Stimulated activated naive CD8-positive, alpha-beta T cell treated with anti-CD3 and anti-CD28 coated beads, Interleukin-15, Interleukin-2, amounts not matched to agents 100 U/mL and 50 U/mL, for 24 hours (primary cell): ENCODE data around the gene CDK19.

Experiments used
- ATAC-seq: fragments of 150-1000 bp; cut with Tn5 transposase; one replicate; pipeline ENCODE4 v1.10.0; 2021
- DNase-seq: peaks from one replicate; pipeline ENCODE4 v3.0.0; 2021

CDK19 gene

GRCh38 chr6:110658631-110659211, 156.5 kb downstream of the CDK19 start:
- ATAC-seq: no peak

GRCh38 chr6:110656492-110656891, 158.8 kb downstream of the CDK19 start:
- no peak for ATAC-seq
- DNase-seq: no peak

More at GRCh38 chr6:110658631-110659211, 156.5 kb downstream of the CDK19 start:
- no peak for DNase-seq

GRCh38 chr6:110655821-110656220, 159.4 kb downstream of the CDK19 start:
- DNase-seq (no peak), ATAC-seq (no peak)

GRCh38 chr6:110654096-110654820, 161.0 kb downstream of the CDK19 start:
- ATAC-seq (no peak), DNase-seq (no peak)

- DNase-seq (no peak), ATAC-seq (no peak)
These were observed 161.9 kb downstream of the CDK19 start for GRCh38 chr6:110653381-110653780.

- ATAC-seq (no peak), DNase-seq (no peak)
These were observed 162.7 kb downstream of the CDK19 start for GRCh38 chr6:110652520-110652919.

- ATAC-seq: no peak
- no peak for DNase-seq
These were observed 164.5 kb downstream of the CDK19 start for GRCh38 chr6:110650755-110651154.

- ATAC-seq (no peak), DNase-seq (no peak)
These were observed 165.6 kb downstream of the CDK19 start for GRCh38 chr6:110649704-110650103.

- DNase-seq (peak; percentile 6), ATAC-seq (no peak)
These were observed 168.0 kb downstream of the CDK19 start for GRCh38 chr6:110646951-110647910.

- no peak for ATAC-seq
These were observed 168.9 kb downstream of the CDK19 start for GRCh38 chr6:110646419-110646698.

GRCh38 chr6:110645685-110646418, 169.4 kb downstream of the CDK19 start:
- DNase-seq (no peak), ATAC-seq (no peak)

More at GRCh38 chr6:110646419-110646698, 168.9 kb downstream of the CDK19 start:
- DNase-seq: no peak

- no peak for DNase-seq
- ATAC-seq: no peak
These were observed 172.1 kb downstream of the CDK19 start for GRCh38 chr6:110643175-110643574.

GRCh38 chr6:110642711-110643110, 172.6 kb downstream of the CDK19 start:
- DNase-seq: no peak
- no peak for ATAC-seq

- no peak for DNase-seq
- ATAC-seq: no peak
These were observed 178.5 kb downstream of the CDK19 start for GRCh38 chr6:110636781-110637180.

- ATAC-seq (no peak), DNase-seq (no peak)
These were observed 180.2 kb downstream of the CDK19 start for GRCh38 chr6:110635096-110635495.

- DNase-seq: no peak
- ATAC-seq: no peak
These were observed 181.5 kb downstream of the CDK19 start for GRCh38 chr6:110633731-110634213.

- DNase-seq (no peak), ATAC-seq (no peak)
These were observed 186.1 kb downstream of the CDK19 start for GRCh38 chr6:110629153-110629552.

- ATAC-seq (no peak), DNase-seq (no peak)
These were observed 186.9 kb downstream of the CDK19 start for GRCh38 chr6:110628330-110628729.

GRCh38 chr6:110626442-110626841, 188.8 kb downstream of the CDK19 start:
- ATAC-seq: no peak
- DNase-seq: no peak

GRCh38 chr6:110625883-110626282, 189.4 kb downstream of the CDK19 start:
- no peak for DNase-seq
- no peak for ATAC-seq

- ATAC-seq: no peak
- DNase-seq: no peak
These were observed 192.2 kb downstream of the CDK19 start for GRCh38 chr6:110622912-110623578.

- DNase-seq (no peak), ATAC-seq (no peak)
These were observed 194.2 kb downstream of the CDK19 start for GRCh38 chr6:110621061-110621460.
